SU-DHL-6 (cell line): ENCODE results near the gene GPSM1.

Experiments used
- CTCF ChIP-seq: fragments of 200-600 bp; sonication (generic); IDR thresholded peaks from one replicate; pipeline ENCODE4 v1.5.1; 2017; ENCODE audit warnings: antibody characterized with exemption, mild to moderate bottlenecking, low read length, moderate library complexity; ENCODE audit not compliant: insufficient read depth, poor library complexity, severe bottlenecking
- EZH2phosphoT487 ChIP-seq: fragments of 200-600 bp; sonication (generic), shearing (Covaris generic); conservative IDR thresholded peaks from 2 replicates; pipeline ENCODE4 v1.6.1; 2018; ENCODE audit warnings: mild to moderate bottlenecking, antibody characterized with exemption, low read length, moderate library complexity, mixed read lengths

GRCh38 chr9:136322756-136323330 lies 4.5 kb upstream of the GPSM1 start:
- TF ChIP-seq CTCF (no peak), EZH2phosphoT487 (no peak)
